H9 (cell line): ENCODE data around the gene ZBP1. TPM values are rescaled to one million over a fixed set of nuclear protein-coding genes. Genes with fewer than 3 reads are reported as not detected.

ENCODE experiments used
- DNase-seq: peaks from one replicate; pipeline ENCODE4 v3.0.0-alpha.2; 2017
- H2AFZ ChIP-seq: one replicate; pipeline ENCODE4 v1.6.1; 2013; ENCODE audit warnings: mild to moderate bottlenecking, low read length, control low read depth, moderate library complexity
- H2AK5ac ChIP-seq: 2 replicates; pipeline ENCODE4 v1.6.1; 2013; ENCODE audit warnings: low read length, control low read depth, mixed read lengths; ENCODE audit not compliant: insufficient read length
- H2BK120ac ChIP-seq: one replicate; pipeline ENCODE4 v1.6.1; 2013; ENCODE audit warnings: low read depth, mild to moderate bottlenecking, low read length, control low read depth, inconsistent platforms; ENCODE audit not compliant: poor library complexity, severe bottlenecking
- H2BK12ac ChIP-seq: 2 replicates; pipeline ENCODE4 v1.6.1; 2013; ENCODE audit warnings: low read length, control low read depth, mixed read lengths, low read depth; ENCODE audit not compliant: insufficient read length
- H2BK15ac ChIP-seq: 2 replicates; pipeline ENCODE4 v1.6.1; 2013; ENCODE audit warnings: low read depth, low read length, control low read depth
- H2BK20ac ChIP-seq: one replicate; pipeline ENCODE4 v1.6.1; 2013; ENCODE audit warnings: low read depth, mild to moderate bottlenecking, low read length, control low read depth, inconsistent platforms; ENCODE audit not compliant: poor library complexity, severe bottlenecking
- H2BK5ac ChIP-seq: 2 replicates; pipeline ENCODE4 v1.6.1; 2013; ENCODE audit warnings: low read length, control low read depth, mixed read lengths; ENCODE audit not compliant: insufficient read length
- H3K14ac ChIP-seq: 2 replicates; pipeline ENCODE4 v1.6.1; 2013; ENCODE audit warnings: low read length, control low read depth; ENCODE audit not compliant: insufficient read depth
- H3K18ac ChIP-seq: 2 replicates; pipeline ENCODE4 v1.6.1; 2013; ENCODE audit warnings: low read depth, mild to moderate bottlenecking, mixed read lengths, low read length, control low read depth; ENCODE audit not compliant: insufficient read length
- H3K23ac ChIP-seq: 2 replicates; pipeline ENCODE4 v1.6.1; 2013; ENCODE audit warnings: low read length, control low read depth, mixed read lengths, low read depth; ENCODE audit not compliant: insufficient read length
- H3K23me2 ChIP-seq: 2 replicates; pipeline ENCODE4 v1.6.1; 2013; ENCODE audit warnings: low read depth, mild to moderate bottlenecking, mixed read lengths, low read length, control low read depth; ENCODE audit not compliant: insufficient read length, poor library complexity, severe bottlenecking
- H3K27ac ChIP-seq: 2 replicates; pipeline ENCODE4 v1.5.1; 2013; ENCODE audit warnings: low read length, control low read depth, mixed read lengths, low read depth; ENCODE audit not compliant: insufficient read length
- H3K27me3 ChIP-seq: 2 replicates; pipeline ENCODE4 v1.6.1; 2013; ENCODE audit warnings: low read length, control low read depth, inconsistent platforms; ENCODE audit not compliant: insufficient read depth
- H3K4ac ChIP-seq: 2 replicates; pipeline ENCODE4 v1.6.1; 2013; ENCODE audit warnings: low read depth, mild to moderate bottlenecking, control low read depth, inconsistent platforms, low read length, moderate library complexity
- H3K4me1 ChIP-seq: 2 replicates; pipeline ENCODE4 v1.6.1; 2013; ENCODE audit warnings: low read length, control low read depth, inconsistent platforms; ENCODE audit not compliant: insufficient read depth
- H3K4me2 ChIP-seq: 2 replicates; pipeline ENCODE4 v1.6.1; 2013; ENCODE audit warnings: low read length, control low read depth, mixed read lengths; ENCODE audit not compliant: insufficient read length, insufficient read depth
- H3K56ac ChIP-seq: 2 replicates; pipeline ENCODE4 v1.6.1; 2013; ENCODE audit warnings: low read depth, mild to moderate bottlenecking, mixed read lengths, low read length, control low read depth; ENCODE audit not compliant: insufficient read length
- H3K79me1 ChIP-seq: 2 replicates; pipeline ENCODE4 v1.6.1; 2013; ENCODE audit warnings: low read depth, mild to moderate bottlenecking, moderate library complexity, low read length, control low read depth, inconsistent platforms; ENCODE audit not compliant: insufficient read depth, poor library complexity, severe bottlenecking
- H3K79me2 ChIP-seq: 2 replicates; pipeline ENCODE4 v1.6.1; 2013; ENCODE audit warnings: low read length, control low read depth, inconsistent platforms; ENCODE audit not compliant: insufficient read depth
- H3K9ac ChIP-seq: 2 replicates; pipeline ENCODE4 v1.6.1; 2013; ENCODE audit warnings: low read length, control low read depth, mixed read lengths; ENCODE audit not compliant: insufficient read length; ENCODE audit errors: extremely low read depth
- H3K9me3 ChIP-seq: one replicate; pipeline ENCODE4 v1.6.1; 2013; ENCODE audit warnings: low read depth, low read length, inconsistent platforms; ENCODE audit not compliant: control insufficient read depth
- H3T11ph ChIP-seq: one replicate; pipeline ENCODE4 v1.6.1; 2013; ENCODE audit warnings: mild to moderate bottlenecking, low read length, control low read depth, inconsistent platforms
- H4K20me1 ChIP-seq: one replicate; pipeline ENCODE4 v1.6.1; 2013; ENCODE audit not compliant: control insufficient read depth, insufficient read length, insufficient read depth
- H4K5ac ChIP-seq: 2 replicates; pipeline ENCODE4 v1.6.1; 2013; ENCODE audit warnings: low read depth, mild to moderate bottlenecking, mixed read lengths, low read length, control low read depth; ENCODE audit not compliant: insufficient read length
- H4K8ac ChIP-seq: replicated peaks from 2 replicates; pipeline ENCODE4 v1.6.1; 2013; ENCODE audit warnings: low read length, control low read depth, mixed read lengths, low read depth; ENCODE audit not compliant: insufficient read length
- H4K91ac ChIP-seq: 2 replicates; pipeline ENCODE4 v1.6.1; 2013; ENCODE audit warnings: low read depth, mild to moderate bottlenecking, moderate library complexity, mixed read lengths, low read length, control low read depth; ENCODE audit not compliant: insufficient read length
- H3K27ac Mint-ChIP-seq, 3 experiments: 2 replicates in 2 of 3; 3 replicates in 1 of 3; pipeline ENCODE4 v1.8.0; 2020 to 2021; ENCODE audit warnings: mixed read lengths in 3 of 3, mild to moderate bottlenecking in 1 of 3, moderate library complexity in 1 of 3
- H3K27me3 Mint-ChIP-seq: 2 replicates; pipeline ENCODE4 v1.8.0; 2021; ENCODE audit warnings: low read depth, mild to moderate bottlenecking, moderate library complexity, mixed read lengths
- H3K36me3 Mint-ChIP-seq, 3 experiments: 2 replicates in 2 of 3; 3 replicates in 1 of 3; pipeline ENCODE4 v1.8.0; 2020 to 2021; ENCODE audit warnings: low read depth in 3 of 3, mixed read lengths in 3 of 3; ENCODE audit not compliant: insufficient read depth in 1 of 3
- H3K4me1 Mint-ChIP-seq, 2 experiments: 2 replicates each; pipeline ENCODE4 v1.8.0; 2020; ENCODE audit warnings: mixed read lengths in 2 of 2
- H3K4me3 Mint-ChIP-seq, 2 experiments: 2 replicates in 1 of 2; 3 replicates in 1 of 2; pipeline ENCODE4 v1.8.0; 2020 to 2021; ENCODE audit warnings: mild to moderate bottlenecking in 2 of 2, mixed read lengths in 2 of 2, moderate library complexity in 1 of 2
- H3K9me3 Mint-ChIP-seq, 2 experiments: 2 replicates in 1 of 2; 3 replicates in 1 of 2; pipeline ENCODE4 v1.8.0; 2020; ENCODE audit warnings: mild to moderate bottlenecking in 2 of 2, mixed read lengths in 2 of 2, moderate library complexity in 1 of 2
- WGBS: extraction: QIAGEN DNeasy Blood & Tissue Kit; methylation state at CpG from one replicate; pipeline ENCODE4 v1.1.7; 2013; ENCODE audit warnings: missing lambda C conversion rate, low lambda C conversion rate, mixed read lengths; ENCODE audit not compliant: insufficient read length; ENCODE audit errors: extremely low coverage; 5-methylcytosine and 5-hydroxymethylcytosine counted together
- total RNA-seq: library from RNA; stranded (reverse); gene quantifications from 2 replicates; pipeline ENCODE4 v1.2.1, GENCODE V29; 2021
- TF ChIP-seq, protein P1 (sequence below): fragments of 200-600 bp; sonication (generic); conservative IDR thresholded peaks from 3 replicates; pipeline ENCODE4 v1.8.0; 2021; ENCODE audit warnings: antibody characterized with exemption, mild to moderate bottlenecking

Gene ZBP1
- total RNA-seq, 1 experiment from 2014 or later = not detected

GRCh38 chr20:57596998-57597939, 23.0 kb downstream of the ZBP1 start:
- Histone ChIP-seq H3T11ph (no peak overlapping the region), H4K5ac (no peak overlapping the region), H3K4me2 (no peak overlapping the region), H2AK5ac (no peak overlapping the region), H4K20me1 (no peaks in the 10 kb centered on the region), H2BK12ac (no peak overlapping the region), H3K56ac (no peak overlapping the region), H4K91ac (no peak overlapping the region), H2BK20ac (no peak overlapping the region), H2BK15ac (no peak overlapping the region), H2BK120ac (no peak overlapping the region), H3K27me3 (no peaks in the 10 kb centered on the region), H3K23ac (no peak overlapping the region), H2BK5ac (no peak overlapping the region), H2AFZ (no peak overlapping the region), H3K9me3 (no peaks in the 10 kb centered on the region), H3K79me2 (no peaks in the 10 kb centered on the region), H3K4me1 (no peaks in the 10 kb centered on the region), H3K23me2 (no peaks in the 10 kb centered on the region), H3K27ac (no peak overlapping the region), H4K8ac (no peak overlapping the region), H3K4ac (no peak overlapping the region), H3K14ac (no peak overlapping the region), H3K18ac (no peak overlapping the region), H3K79me1 (no peaks in the 10 kb centered on the region), H3K9ac (no peak overlapping the region)
- TF ChIP-seq, protein P1, sequence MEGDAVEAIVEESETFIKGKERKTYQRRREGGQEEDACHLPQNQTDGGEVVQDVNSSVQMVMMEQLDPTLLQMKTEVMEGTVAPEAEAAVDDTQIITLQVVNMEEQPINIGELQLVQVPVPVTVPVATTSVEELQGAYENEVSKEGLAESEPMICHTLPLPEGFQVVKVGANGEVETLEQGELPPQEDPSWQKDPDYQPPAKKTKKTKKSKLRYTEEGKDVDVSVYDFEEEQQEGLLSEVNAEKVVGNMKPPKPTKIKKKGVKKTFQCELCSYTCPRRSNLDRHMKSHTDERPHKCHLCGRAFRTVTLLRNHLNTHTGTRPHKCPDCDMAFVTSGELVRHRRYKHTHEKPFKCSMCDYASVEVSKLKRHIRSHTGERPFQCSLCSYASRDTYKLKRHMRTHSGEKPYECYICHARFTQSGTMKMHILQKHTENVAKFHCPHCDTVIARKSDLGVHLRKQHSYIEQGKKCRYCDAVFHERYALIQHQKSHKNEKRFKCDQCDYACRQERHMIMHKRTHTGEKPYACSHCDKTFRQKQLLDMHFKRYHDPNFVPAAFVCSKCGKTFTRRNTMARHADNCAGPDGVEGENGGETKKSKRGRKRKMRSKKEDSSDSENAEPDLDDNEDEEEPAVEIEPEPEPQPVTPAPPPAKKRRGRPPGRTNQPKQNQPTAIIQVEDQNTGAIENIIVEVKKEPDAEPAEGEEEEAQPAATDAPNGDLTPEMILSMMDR = peak; percentile 96
- peaks cover 6% of the 10 kb centered on the region; the same call in 1 of the 2 replicates for H3K27me3 Mint-ChIP-seq
- no peak overlapping the region; a peak in 1 of 7 replicates for H3K27ac Mint-ChIP-seq
- H3K9me3 Mint-ChIP-seq = no peaks in the 10 kb centered on the region
- WGBS = no CpG with 5 or more reads among the region's 39 CpGs
- peak; percentile 75 for DNase-seq
- H3K4me3 Mint-ChIP-seq = no peak overlapping the region
- no peaks in the 10 kb centered on the region for H3K36me3 Mint-ChIP-seq
- peaks cover 13 to 27% of the 10 kb centered on the region in 2 experiments for H3K4me1 Mint-ChIP-seq
